ENCODE results near the gene LNX2. TPM values are rescaled to one million over a fixed set of nuclear protein-coding genes. Genes with fewer than 3 reads are reported as not detected.

Gene LNX2
- total RNA-seq, 4 donors from 2014 or later = 10.2 to 14.1 (median 12.8) TPM

GRCh38 chr13:27613628-27614027, 6.7 kb downstream of the LNX2 start:
- intact Hi-C loops (cut with DNase I) = loop anchor here (10.0 kb wide), 1 partner anchor 1059 kb away; the partner anchor contains the start of gene WASF3

DNA sequence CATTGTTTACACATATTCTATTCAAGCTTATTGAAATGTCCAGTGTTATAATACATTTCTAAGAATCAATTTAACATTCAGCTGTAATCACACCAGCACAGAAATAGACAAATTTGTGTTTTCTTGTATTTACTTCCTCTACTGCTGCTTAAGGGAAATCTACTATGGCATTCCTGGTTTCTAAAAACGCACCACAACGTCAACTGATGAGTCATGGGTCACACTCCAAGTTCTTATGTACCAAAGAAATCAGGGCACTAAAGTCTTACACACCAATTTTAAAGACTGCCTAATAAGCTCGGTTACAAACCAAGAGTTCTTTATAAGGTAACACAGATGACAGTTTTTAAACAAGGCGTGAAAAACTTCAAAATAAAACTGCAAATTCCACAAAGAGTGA, 13.2 kb downstream of the LNX2 start:
- 38% methylated on average over 4 of the region's 4 CpGs for WGBS
- intact Hi-C loops (cut with DNase I) = no loop called here
- Histone ChIP-seq H3K36me3 (no peaks in the 10 kb centered on the region), H3K4me1 (peaks cover 12 to 34% (median 21%) of the 10 kb centered on the region in 4 donors), H3K27ac (replicated peaks in 1 of 4) (peak overlapping the region in 3 of 4 donors; percentile 12 to 44 (median 37)), H3K4me3 (no peak overlapping the region), H3K27me3 (no peaks in the 10 kb centered on the region), H3K9me3 (no peaks in the 10 kb centered on the region)
- TF ChIP-seq EP300 (IDR thresholded peaks at IDR 0.05) (no peak), CTCF (IDR thresholded peaks at IDR 0.05) (no peak), POLR2AphosphoS5 (IDR thresholded peaks at IDR 0.05) (no peak), POLR2A (IDR thresholded peaks at IDR 0.05; ENCODE audit: low read depth) (no peak)
- DNase-seq (ENCODE audit: extremely low spot score) = no peak

More at GRCh38 chr13:27613628-27614027, 6.7 kb downstream of the LNX2 start:
- peaks cover 13 to 22% (median 20%) of the 10 kb centered on the region in 4 donors for H3K4me1 ChIP-seq
- DNase-seq (ENCODE audit: extremely low spot score) = no peak
- 99% methylated on average over 7 of the region's 7 CpGs for WGBS
- H3K9me3 ChIP-seq = peaks cover 0 to 4% (median 0%) of the 10 kb centered on the region in 4 donors
- TF ChIP-seq EP300 (IDR thresholded peaks at IDR 0.05) (no peak), POLR2AphosphoS5 (IDR thresholded peaks at IDR 0.05) (no peak), CTCF (IDR thresholded peaks at IDR 0.05) (no peak), POLR2A (IDR thresholded peaks at IDR 0.05; ENCODE audit: low read depth) (no peak)
- H3K27ac ChIP-seq (replicated peaks in 1 of 4) = no peak overlapping the region
- no peak overlapping the region for H3K4me3 ChIP-seq
- H3K27me3 ChIP-seq = no peaks in the 10 kb centered on the region
- no peaks in the 10 kb centered on the region for H3K36me3 ChIP-seq

DNA sequence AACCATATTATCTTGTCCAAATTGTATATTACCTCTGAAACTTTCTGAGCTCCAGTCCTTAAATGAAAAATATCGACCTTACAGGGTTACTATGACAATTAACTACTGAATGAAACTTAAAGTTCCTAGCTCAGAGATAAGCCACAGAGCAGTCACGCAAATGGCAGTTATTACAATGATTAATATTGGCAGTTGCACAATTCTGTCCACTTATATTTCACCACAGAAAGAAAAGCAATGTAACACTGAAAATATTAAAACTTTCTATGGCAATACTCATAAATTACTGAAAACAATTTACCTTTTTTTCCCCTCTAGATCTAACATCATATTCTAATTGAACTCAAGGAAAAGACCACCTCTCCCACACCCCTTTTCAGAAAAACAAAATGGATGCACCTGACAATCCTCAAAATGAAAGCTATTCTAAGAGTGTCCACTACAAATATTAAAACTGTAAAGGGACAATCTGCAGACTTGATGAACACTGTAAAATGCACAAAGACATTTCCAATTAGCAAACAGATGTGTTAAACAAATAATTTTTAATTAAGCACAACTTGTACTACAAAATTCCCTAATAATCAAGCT, 14.6 kb downstream of the LNX2 start:
- 76% methylated on average over 2 of the region's 2 CpGs for WGBS
- intact Hi-C loops (cut with DNase I) = no loop called here
- Histone ChIP-seq H3K4me3 (no peak overlapping the region), H3K9me3 (no peaks in the 10 kb centered on the region), H3K36me3 (no peaks in the 10 kb centered on the region), H3K27me3 (no peaks in the 10 kb centered on the region), H3K4me1 (peaks cover 17 to 34% (median 22%) of the 10 kb centered on the region in 4 donors), H3K27ac (replicated peaks in 1 of 4) (no peak overlapping the region)
- TF ChIP-seq POLR2AphosphoS5 (IDR thresholded peaks at IDR 0.05) (no peak), POLR2A (IDR thresholded peaks at IDR 0.05; ENCODE audit: low read depth) (no peak), EP300 (IDR thresholded peaks at IDR 0.05) (no peak), CTCF (IDR thresholded peaks at IDR 0.05) (no peak)
- DNase-seq (ENCODE audit: extremely low spot score) = no peak

DNA sequence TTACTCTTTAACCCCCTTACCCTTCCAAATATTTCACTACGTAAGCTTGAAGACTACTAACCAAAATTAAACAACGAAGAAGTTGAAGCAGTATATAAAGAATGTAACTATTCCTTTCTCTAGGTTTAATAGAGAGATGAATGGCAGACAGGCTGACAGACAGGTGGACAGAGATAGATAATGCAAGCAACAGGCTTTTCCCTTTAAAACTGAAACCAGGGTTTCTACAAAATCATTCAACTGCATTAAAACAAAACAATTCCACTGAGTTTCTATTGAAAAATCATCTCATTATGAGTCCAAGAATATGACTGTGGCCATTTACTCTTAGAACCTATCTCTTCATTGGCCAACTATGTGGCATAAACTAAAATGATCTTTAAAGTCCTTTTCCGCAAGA, 15.2 kb downstream of the LNX2 start:
- no peaks in the 10 kb centered on the region for H3K9me3 ChIP-seq
- intact Hi-C loops (cut with DNase I) = no loop called here
- DNase-seq (ENCODE audit: extremely low spot score) = no peak
- H3K4me3 ChIP-seq = no peak overlapping the region
- no peaks in the 10 kb centered on the region for H3K36me3 ChIP-seq
- 89% methylated on average over 3 of the region's 3 CpGs for WGBS
- H3K4me1 ChIP-seq = peaks cover 18 to 40% (median 27%) of the 10 kb centered on the region in 4 donors
- TF ChIP-seq CTCF (IDR thresholded peaks at IDR 0.05) = no peak
- no peak for TF ChIP-seq POLR2AphosphoS5 (IDR thresholded peaks at IDR 0.05)
- no peak for TF ChIP-seq EP300 (IDR thresholded peaks at IDR 0.05)
- H3K27me3 ChIP-seq = no peaks in the 10 kb centered on the region
- no peak overlapping the region for H3K27ac ChIP-seq (replicated peaks in 1 of 4)

DNA sequence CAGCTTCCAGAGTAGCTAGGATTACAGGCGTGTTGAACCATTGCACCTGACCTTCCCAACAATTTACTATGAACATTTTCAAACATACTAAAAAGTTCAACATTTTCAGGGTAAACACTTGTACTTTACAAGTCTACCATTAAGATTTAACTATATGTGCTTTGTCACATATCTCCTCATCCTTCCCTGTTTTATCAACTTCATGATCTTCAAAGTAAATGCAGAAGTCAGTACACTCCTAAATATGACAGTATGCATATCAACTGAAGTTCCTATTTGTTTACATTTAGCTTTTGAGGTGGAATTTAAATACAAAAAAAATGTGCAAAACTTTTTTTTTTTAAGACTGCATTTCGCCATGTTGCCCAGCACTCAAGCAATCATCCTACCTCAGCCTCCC, 18.5 kb downstream of the LNX2 start:
- no peaks in the 10 kb centered on the region for H3K36me3 ChIP-seq
- H3K4me1 ChIP-seq = peaks cover 17 to 46% (median 33%) of the 10 kb centered on the region in 4 donors
- H3K27ac ChIP-seq (replicated peaks in 1 of 4) = no peak overlapping the region
- WGBS = 93% methylated on average over 2 of the region's 2 CpGs
- no peak for DNase-seq (ENCODE audit: extremely low spot score)
- H3K9me3 ChIP-seq = no peaks in the 10 kb centered on the region
- intact Hi-C loops (cut with DNase I) = no loop called here
- no peak overlapping the region for H3K4me3 ChIP-seq
- no peaks in the 10 kb centered on the region for H3K27me3 ChIP-seq
- TF ChIP-seq POLR2AphosphoS5 (IDR thresholded peaks at IDR 0.05) = no peak
- TF ChIP-seq POLR2A (IDR thresholded peaks at IDR 0.05; ENCODE audit: low read depth) = no peak
- no peak for TF ChIP-seq CTCF (IDR thresholded peaks at IDR 0.05)
- no peak for TF ChIP-seq EP300 (IDR thresholded peaks at IDR 0.05)
